Amniotic epithelial cell (primary cell): ENCODE results near the gene GALNT3.

Experiments
- DNase-seq: peaks from one replicate; pipeline ENCODE4 v3.0.0-alpha.2; 2010; ENCODE audit warnings: low read depth

The GALNT3 gene

DNA sequence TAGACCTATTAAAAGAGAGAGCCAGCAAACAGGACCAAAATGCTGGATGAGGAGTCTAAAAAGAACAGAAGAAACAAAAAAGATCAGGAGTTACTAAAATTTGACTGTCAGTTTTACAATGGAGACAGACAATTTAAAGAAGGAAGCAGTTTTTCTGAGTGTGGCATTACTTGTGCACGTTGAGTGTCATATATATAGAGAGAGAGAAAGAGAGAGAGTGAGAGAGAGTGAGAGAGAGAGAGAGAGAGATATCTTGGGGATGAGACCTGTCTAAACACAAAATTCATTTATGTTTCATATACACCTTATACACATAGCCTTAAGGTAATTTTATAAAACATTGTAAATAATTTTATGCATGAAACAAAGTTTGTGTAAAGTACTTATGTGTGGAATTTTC is 2.1 kb upstream of the GALNT3 start:
- DNase-seq, result no peak

GRCh38 chr2:165795011-165795410 is 964 bp upstream of the GALNT3 start:
- no peak for DNase-seq

DNA sequence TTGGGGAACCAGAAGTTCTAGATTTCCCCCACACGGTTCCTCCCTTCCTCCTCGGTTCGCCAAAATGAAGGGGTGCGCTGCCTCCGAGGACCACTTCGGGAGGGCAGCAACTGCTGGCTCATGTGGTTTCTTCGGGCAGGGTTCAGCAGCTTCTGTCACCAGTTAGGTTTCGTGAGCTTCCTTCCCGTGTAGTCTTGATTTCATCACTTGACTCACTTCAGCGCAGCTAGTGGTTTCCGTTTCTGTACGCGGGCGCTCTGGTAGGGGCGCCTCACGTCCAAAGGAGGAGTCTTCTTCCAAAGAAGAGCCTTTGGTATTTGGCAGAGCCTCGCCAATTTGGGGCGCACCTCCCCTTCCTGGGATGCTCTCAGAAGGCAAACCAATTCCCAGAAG is 485 bp upstream of the GALNT3 start:
- DNase-seq, result peak; percentile 33

DNA sequence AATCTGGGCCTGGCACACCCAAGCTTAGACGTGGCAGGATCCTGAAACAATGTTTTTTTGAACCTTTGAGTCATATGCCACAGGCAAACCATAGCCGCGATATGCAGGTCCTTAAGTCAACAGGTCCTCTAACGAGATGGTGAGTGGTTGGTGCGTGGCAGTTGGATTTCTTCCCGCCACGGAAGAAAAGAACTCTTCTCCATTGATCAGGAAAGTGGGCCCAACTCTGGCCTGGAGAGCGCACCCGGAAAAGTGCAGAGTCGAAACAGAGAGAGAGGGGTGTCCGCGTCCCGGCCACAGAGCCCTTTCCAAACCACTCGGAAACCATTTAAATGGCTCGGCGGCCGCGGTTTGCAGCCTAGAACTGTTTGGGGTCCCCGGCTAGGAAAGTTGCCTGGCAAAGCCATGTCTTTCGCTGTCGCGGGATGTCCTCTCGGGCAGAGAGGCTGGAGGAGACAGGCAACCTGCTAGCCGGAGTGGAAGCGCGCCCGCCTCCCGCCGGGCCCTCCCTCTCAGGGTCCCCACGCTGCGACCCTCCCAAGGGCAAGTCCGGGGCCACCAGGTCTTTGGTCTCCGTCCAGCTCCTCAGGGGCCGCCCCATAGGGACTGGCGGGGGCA is 777 bp downstream of the GALNT3 start:
- DNase-seq, result no peak

DNA sequence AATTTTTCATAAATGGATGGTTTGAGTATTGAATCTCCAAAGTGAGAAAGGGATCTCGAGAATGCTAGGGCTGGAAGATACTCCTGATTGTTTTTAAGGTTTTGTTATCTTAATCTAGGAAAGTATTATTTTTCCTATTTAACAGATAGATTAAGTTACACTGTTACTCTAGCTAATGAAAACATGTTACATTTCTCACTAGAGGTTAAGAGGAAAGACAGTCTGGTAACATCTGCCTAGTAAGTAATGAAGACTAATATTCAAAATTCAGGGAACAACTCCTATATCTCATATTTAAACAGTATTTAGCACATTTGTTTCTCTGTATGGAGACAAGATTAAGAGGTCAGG is 2.0 kb downstream of the GALNT3 start:
- DNase-seq, result no peak

GRCh38 chr2:165791421-165792103 is 2.5 kb downstream of the GALNT3 start:
- DNase-seq, result peak; percentile 61

DNA sequence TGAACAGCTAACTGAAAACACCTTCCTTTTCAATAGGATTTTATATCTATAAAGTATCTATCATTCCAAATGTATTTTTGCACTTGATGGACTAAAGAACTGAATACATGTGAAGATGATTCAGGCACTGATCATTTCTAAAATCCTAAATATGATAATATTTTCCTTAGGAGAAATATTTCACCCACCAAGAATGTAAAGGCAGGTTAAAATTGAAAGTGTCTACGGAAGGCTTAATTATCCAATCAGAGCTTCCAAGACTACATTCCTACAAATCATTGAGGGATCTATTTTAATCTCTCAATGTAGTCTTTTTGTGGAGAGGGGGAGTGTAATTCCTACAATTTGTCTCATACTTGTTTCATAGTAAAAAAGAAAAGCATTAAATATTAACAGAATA is 3.6 kb downstream of the GALNT3 start:
- DNase-seq, result no peak

GRCh38 chr2:165787334-165787733 is 6.7 kb downstream of the GALNT3 start:
- no peak for DNase-seq

DNA sequence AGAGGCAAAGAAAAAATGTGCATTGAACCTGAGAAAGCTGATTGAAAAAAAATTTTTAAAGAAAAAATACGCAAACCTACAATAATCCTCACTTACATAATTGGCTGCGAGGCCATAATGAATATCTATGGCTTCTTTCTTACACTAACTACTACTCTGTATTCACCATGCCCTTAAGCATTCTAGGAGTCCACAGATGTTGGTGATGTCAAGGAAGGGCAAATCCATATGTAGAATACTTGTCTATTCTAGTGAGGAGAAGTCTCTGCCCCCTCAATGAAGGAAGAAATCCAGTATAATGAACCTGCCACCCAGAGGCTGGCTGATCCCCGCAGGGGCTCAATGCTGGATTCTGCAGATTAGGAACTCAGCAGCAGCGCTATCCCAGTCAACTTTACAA is 14.3 kb downstream of the GALNT3 start:
- DNase-seq, result no peak

DNA sequence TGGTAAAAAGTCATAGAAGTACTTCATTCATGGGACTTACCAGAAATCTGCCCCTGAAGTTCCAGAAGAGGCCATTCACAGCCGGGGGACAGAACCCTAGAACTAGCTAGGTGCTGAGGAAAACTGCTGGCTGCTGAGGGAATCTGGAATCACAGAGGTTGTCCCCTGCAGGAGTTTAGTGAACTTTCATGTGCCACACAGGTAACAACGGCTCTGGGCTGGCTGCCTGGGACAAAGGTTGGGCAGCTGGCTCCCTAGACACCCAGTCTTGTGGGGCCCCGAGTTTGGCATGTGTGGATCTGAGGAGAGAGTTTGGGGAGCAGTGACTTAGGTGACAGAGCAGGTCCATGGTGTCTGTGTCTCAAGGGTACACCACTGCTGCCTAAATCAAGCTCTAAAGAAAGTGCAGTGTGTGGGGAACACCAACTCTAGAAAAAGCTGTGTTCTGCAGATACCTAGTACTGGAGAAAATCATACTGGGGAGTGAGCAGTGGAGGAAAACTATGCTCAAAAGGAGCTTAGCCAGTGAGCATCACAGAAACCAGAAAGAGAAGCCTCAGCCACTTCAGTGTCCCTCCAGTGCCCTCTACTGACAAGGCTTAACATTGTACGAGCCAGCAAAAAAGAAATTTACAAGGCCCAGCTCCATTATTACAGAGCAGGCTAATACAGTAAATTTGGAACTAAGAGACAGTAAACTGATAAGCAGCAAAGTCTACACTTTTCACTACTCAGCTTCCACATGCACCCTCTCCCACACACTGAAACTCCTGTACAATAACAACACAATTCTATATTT is 15.2 kb downstream of the GALNT3 start:
- DNase-seq, result peak; percentile 7

DNA sequence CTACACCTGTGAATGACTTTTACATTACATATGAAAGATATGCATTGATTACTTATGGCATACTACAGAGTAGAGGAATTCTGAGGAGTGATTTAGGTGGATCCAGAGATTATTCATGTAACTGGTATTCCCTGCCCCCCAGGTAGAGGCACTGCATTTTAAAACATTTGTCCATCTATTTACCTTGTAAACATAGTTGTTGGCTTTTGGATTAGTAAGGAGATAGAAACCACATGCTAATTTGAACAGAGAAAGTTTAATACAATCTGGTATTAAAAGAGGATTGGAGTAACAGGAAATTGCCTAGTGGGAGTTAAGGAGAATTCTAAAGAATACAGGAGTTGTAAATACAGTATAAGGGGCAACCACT is 15.9 kb downstream of the GALNT3 start:
- no peak for DNase-seq

GRCh38 chr2:165777522-165778186 is 16.4 kb downstream of the GALNT3 start:
- DNase-seq, result no peak

DNA sequence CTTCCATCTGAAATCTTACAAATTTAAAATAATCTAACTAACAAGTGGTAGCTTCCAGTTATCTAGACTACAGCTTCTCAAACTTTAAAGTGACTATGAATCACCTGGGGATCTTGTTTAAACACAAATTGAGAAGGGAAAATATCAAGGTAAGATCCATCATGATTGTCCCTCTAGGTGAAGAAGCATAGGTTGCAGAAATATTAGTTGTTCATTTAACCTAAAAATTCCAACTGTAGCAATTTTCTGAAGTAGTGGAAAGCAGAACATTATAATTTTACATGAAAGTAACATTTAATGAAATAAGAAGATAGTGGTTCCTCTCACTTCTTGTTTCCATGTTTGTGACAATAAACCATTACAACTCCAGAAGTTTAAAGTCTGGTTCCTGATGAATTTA is 17.3 kb downstream of the GALNT3 start:
- DNase-seq, result no peak

DNA sequence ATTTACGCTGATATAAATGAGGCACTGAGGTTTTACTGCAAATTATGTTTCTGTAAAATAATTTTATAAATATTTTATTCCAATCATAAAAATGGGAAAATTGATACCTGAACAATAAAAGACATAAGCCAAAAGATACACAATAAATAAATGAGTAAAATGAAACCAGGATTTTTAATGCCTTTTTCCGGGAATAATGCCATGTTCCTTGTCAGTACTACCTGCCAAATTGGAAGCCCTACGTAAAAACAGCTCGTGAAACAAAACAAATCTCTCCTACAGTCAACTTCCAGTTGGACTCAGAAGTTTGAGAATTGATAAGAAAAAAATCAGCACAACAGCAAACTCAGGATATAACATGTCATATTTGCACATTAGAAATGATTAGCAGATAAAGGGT is 18.0 kb downstream of the GALNT3 start:
- DNase-seq, result no peak

- no peak for DNase-seq
Measured at GRCh38 chr2:165773684-165774083, 20.4 kb downstream of the GALNT3 start.

GRCh38 chr2:165772183-165772582 is 21.9 kb downstream of the GALNT3 start:
- no peak for DNase-seq

DNA sequence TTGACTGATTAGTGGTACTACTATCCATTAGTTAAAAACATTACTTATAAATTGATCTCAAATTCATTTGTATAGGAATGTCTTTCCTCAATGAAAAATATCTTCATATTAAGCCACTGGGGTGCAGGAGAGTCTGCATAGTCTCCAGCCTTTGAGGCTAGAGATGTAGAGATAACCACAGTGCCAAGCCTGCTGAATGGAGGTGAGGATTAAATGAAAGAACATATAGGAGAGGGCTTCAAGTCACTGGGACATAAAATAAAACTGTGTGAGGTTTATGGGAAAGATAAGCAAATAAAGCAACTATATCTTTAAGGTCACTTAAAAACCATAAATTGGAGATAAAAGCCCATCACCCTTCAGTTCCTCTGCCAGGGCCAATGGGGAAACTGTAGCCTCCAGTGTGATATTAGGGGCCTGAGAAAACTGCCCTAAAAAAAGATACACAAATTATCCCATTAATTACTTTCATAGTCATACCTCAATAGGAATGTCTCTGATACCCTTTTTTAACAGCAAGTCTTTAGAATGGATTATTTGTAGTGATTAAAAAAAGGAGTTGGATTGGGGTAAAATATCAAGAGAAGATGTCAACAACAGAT is 27.6 kb downstream of the GALNT3 start:
- no peak for DNase-seq

DNA sequence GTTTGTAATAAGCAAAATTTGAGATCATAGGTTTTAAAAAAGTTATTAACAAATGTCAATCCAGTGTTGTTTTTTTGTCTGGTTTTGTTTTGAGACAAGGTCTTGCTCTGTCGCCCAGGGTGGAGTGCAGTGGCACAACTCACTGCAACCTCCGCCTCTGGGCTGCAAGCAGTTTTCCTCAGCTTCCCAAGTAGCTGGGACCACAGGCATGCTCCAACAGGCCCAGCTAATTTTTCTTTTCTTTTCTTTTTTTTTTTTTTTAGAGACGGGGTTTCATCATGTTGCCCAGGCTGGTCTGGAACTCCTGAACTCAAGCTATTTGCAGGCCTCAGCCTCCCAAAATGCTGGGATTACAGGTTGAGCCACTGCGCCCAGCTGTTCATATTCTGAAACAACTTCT is 31.3 kb downstream of the GALNT3 start:
- no peak for DNase-seq

DNA sequence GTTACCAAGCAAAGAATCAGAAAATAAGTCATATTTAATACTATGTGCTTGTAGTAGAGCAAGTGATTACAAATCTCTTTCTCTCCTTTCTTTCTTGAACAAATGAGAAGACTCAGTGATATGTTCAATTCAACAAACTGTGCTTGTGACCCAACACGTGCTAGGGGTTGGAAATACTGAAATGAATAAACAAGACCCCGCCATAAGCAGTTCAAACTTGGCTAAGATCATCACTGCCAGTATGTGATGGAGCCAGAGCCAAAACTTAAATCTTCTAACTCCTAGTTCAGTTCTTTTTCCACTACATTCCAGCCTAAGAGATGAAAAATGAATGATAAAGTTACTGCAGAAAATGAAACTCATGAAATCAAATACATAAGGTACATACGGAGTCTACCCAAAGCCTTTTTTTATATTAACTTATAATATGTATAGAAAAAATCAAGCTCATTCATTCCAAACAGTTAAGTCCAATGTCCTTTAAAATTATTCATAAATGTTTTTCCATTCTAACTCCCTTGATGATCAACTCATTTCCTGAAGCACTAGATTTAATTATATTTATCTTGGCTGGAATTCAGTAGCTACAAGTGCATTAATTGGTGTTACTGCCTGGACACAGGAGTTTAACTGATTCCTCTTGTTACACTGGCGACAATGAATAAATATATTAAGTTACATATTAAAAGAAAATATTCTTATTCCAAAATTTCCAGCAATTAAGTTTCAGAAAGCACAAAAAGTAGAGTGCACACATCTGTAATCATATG is 36.0 kb downstream of the GALNT3 start:
- no peak for DNase-seq

- peak; percentile 13 for DNase-seq
Measured at GRCh38 chr2:165746501-165746900, 47.5 kb downstream of the GALNT3 start.

GRCh38 chr2:165745916-165746315 is 48.1 kb downstream of the GALNT3 start:
- DNase-seq, result peak; percentile 59

DNA sequence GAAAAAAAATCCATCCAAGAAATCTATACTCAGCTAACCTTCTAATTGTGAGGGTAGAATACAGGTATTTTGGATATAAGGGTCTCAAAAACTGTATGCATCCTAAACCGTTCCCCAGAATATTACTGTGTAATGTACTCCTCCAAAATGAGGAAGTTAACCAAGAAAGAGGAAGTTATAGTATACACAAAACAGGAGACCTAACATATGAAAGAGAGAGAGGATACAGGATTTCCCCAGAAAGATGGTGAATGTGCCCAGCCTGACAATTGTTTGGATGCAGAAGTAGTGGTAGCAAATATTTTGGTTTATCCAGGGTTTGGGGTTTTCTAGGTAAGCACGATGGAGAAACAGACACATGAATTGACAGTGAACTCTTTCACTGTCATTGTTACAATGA is 50.6 kb downstream of the GALNT3 start:
- no peak for DNase-seq
